NCI-H1048 (cell line): Measurements from ENCODE around the gene ARHGEF18.
"Not testable (repeated sequence)": the region's sequence is repeated elsewhere in the genome, so short reads cannot be mapped to it uniquely, and the experiment has no call there.

ENCODE experiments used
- DNase-seq: peaks from one replicate; lab custom pipeline; 2025; lab: John Stamatoyannopoulos, UW

The ARHGEF18 gene

GRCh38 chr19:7349231-7349591, 474 bp downstream of the ARHGEF18 start:
- DNase-seq: no peak

GRCh38 chr19:7349961-7350711, 1.4 kb downstream of the ARHGEF18 start:
- no peak for DNase-seq

- DNase-seq: no peak
Observed at GRCh38 chr19:7351861-7352260, 3.1 kb downstream of the ARHGEF18 start.

- DNase-seq: no peak
Observed at GRCh38 chr19:7355151-7355820, 6.5 kb downstream of the ARHGEF18 start.

- DNase-seq: no peak
Observed at GRCh38 chr19:7355871-7356270, 7.1 kb downstream of the ARHGEF18 start.

GRCh38 chr19:7356899-7357627, 8.3 kb downstream of the ARHGEF18 start:
- no peak for DNase-seq

GRCh38 chr19:7358102-7358597, 9.4 kb downstream of the ARHGEF18 start:
- no peak for DNase-seq

GRCh38 chr19:7360393-7360984, 11.8 kb downstream of the ARHGEF18 start:
- DNase-seq: no peak

GRCh38 chr19:7363225-7363624, 14.5 kb downstream of the ARHGEF18 start:
- DNase-seq: no peak

- DNase-seq: no peak
Observed at GRCh38 chr19:7366701-7367420, 18.1 kb downstream of the ARHGEF18 start.

- no peak for DNase-seq
Observed at GRCh38 chr19:7368456-7368855, 19.7 kb downstream of the ARHGEF18 start.

- not testable (repeated sequence) for DNase-seq
Observed at GRCh38 chr19:7368866-7369265, 20.1 kb downstream of the ARHGEF18 start.

- no peak for DNase-seq
Observed at GRCh38 chr19:7370546-7370945, 21.8 kb downstream of the ARHGEF18 start.

GRCh38 chr19:7371001-7371400, 22.3 kb downstream of the ARHGEF18 start:
- DNase-seq: no peak

GRCh38 chr19:7372810-7373209, 24.1 kb downstream of the ARHGEF18 start:
- no peak for DNase-seq

- DNase-seq: no peak
Observed at GRCh38 chr19:7373862-7374261, 25.1 kb downstream of the ARHGEF18 start.

GRCh38 chr19:7376151-7376852, 27.6 kb downstream of the ARHGEF18 start:
- DNase-seq: no peak

GRCh38 chr19:7377196-7377595, 28.5 kb downstream of the ARHGEF18 start:
- no peak for DNase-seq

GRCh38 chr19:7381073-7381390, 32.3 kb downstream of the ARHGEF18 start:
- DNase-seq: no peak

- no peak for DNase-seq
Observed at GRCh38 chr19:7382694-7383093, 34.0 kb downstream of the ARHGEF18 start.

GRCh38 chr19:7383284-7383683, 34.5 kb downstream of the ARHGEF18 start:
- DNase-seq: no peak
